ENCODE data around the gene DNAJA4. TPM values are rescaled to one million over a fixed set of nuclear protein-coding genes. Genes with fewer than 3 reads are reported as not detected.

DNAJA4 gene
- total and polyA plus RNA-seq, 3 experiments from 2014 or later: 12.3 to 35.3 (median 32.6) TPM

- POLR2A ChIA-PET: interaction anchor here (1.2 kb wide), 1 partner anchor 11 kb away, joined by 3 read pairs; no protein-coding TSS in a partner anchor
- Histone ChIP-seq H3K27ac (ENCODE audit: low read depth, low read length) (no peak overlapping the region), H3K4me1 (ENCODE audit: insufficient read depth, low read length) (peaks cover 14% of the 10 kb centered on the region), H3K9me3 (ENCODE audit: low read length) (no peaks in the 10 kb centered on the region), H3K27me3 (ENCODE audit: insufficient read depth, low read length, poor library complexity, severe bottlenecking) (no peaks in the 10 kb centered on the region), H3K4me3 (ENCODE audit: low read length) (no peak overlapping the region), H3K36me3 (ENCODE audit: insufficient read depth, low read length) (no peaks in the 10 kb centered on the region)
- H3K9me3 Mint-ChIP-seq: no peaks in the 10 kb centered on the region
- peak overlapping the region in 1 of 7 donors; percentile 15 for H3K4me3 Mint-ChIP-seq
- CTCF ChIA-PET: interaction anchor here (1.5 to 2.8 kb wide), 2 partner anchors 13 to 15 kb away, joined by 3 to 12 read pairs; no protein-coding TSS in a partner anchor
- peaks cover 0 to 19% (median 0%) of the 10 kb centered on the region in 3 donors for H3K36me3 Mint-ChIP-seq
- peaks cover 18 to 41% (median 32%) of the 10 kb centered on the region in 3 donors for H3K4me1 Mint-ChIP-seq
- no peaks in the 10 kb centered on the region for H3K27me3 Mint-ChIP-seq
- DNase-seq: no peak
- peak overlapping the region in 2 of 8 donors; percentile 79 to 90 for H3K27ac Mint-ChIP-seq
These were observed 2.4 kb downstream of the DNAJA4 start for GRCh38 chr15:78266806-78267205.

- no peak overlapping the region for H3K4me3 ChIP-seq (ENCODE audit: low read length)
- no peaks in the 10 kb centered on the region for H3K9me3 Mint-ChIP-seq
- no peak overlapping the region for H3K27ac ChIP-seq (ENCODE audit: low read depth, low read length)
- ChIA-PET CTCF (no interaction called here), POLR2A (interaction anchor here (1.0 kb wide), 1 partner anchor 10 kb away, joined by 3 read pairs; no protein-coding TSS in a partner anchor)
- DNase-seq: no peak
- peaks cover 15% of the 10 kb centered on the region for H3K36me3 ChIP-seq (ENCODE audit: insufficient read depth, low read length)
- H3K27ac Mint-ChIP-seq: no peak overlapping the region
- H3K27me3 ChIP-seq (ENCODE audit: insufficient read depth, low read length, poor library complexity, severe bottlenecking): no peaks in the 10 kb centered on the region
- H3K36me3 Mint-ChIP-seq: peaks cover 0 to 62% (median 6%) of the 10 kb centered on the region in 3 donors
- no peaks in the 10 kb centered on the region for H3K9me3 ChIP-seq (ENCODE audit: low read length)
- H3K4me3 Mint-ChIP-seq: no peak overlapping the region
- H3K4me1 Mint-ChIP-seq: peaks cover 5 to 17% (median 8%) of the 10 kb centered on the region in 3 donors
- H3K27me3 Mint-ChIP-seq: no peaks in the 10 kb centered on the region
- no peaks in the 10 kb centered on the region for H3K4me1 ChIP-seq (ENCODE audit: insufficient read depth, low read length)
These were observed 8.0 kb downstream of the DNAJA4 start for GRCh38 chr15:78272316-78272715.

- H3K4me1 Mint-ChIP-seq: peaks cover 3 to 14% (median 5%) of the 10 kb centered on the region in 3 donors
- no peaks in the 10 kb centered on the region for H3K27me3 Mint-ChIP-seq
- Histone ChIP-seq H3K4me1 (ENCODE audit: insufficient read depth, low read length) (no peaks in the 10 kb centered on the region), H3K27ac (ENCODE audit: low read depth, low read length) (no peak overlapping the region), H3K36me3 (ENCODE audit: insufficient read depth, low read length) (peaks cover 15% of the 10 kb centered on the region), H3K27me3 (ENCODE audit: insufficient read depth, low read length, poor library complexity, severe bottlenecking) (no peaks in the 10 kb centered on the region), H3K9me3 (ENCODE audit: low read length) (no peaks in the 10 kb centered on the region), H3K4me3 (ENCODE audit: low read length) (no peak overlapping the region)
- CTCF ChIA-PET: no interaction called here
- H3K36me3 Mint-ChIP-seq: peaks cover 0 to 66% (median 6%) of the 10 kb centered on the region in 3 donors
- no peak for DNase-seq
- H3K27ac Mint-ChIP-seq: peak overlapping the region in 2 of 8 donors; percentile 50 to 58
- POLR2A ChIA-PET: interaction anchor here (1.0 to 1.8 kb wide), 2 partner anchors 8 to 9 kb away, joined by 3 to 8 read pairs; partner anchors contain the start of gene DNAJA4
- H3K4me3 Mint-ChIP-seq: no peak overlapping the region
- H3K9me3 Mint-ChIP-seq: no peaks in the 10 kb centered on the region
These were observed 8.4 kb downstream of the DNAJA4 start for GRCh38 chr15:78272776-78273175.

- Mint-ChIP-seq H3K27ac (peak overlapping the region in 3 of 8 donors; percentile 15 to 82 (median 20)), H3K9me3 (no peaks in the 10 kb centered on the region), H3K4me3 (no peak overlapping the region), H3K4me1 (peaks cover 0 to 5% (median 0%) of the 10 kb centered on the region in 3 donors), H3K36me3 (peaks cover 0 to 83% (median 13%) of the 10 kb centered on the region in 3 donors), H3K27me3 (no peaks in the 10 kb centered on the region)
- Histone ChIP-seq H3K9me3 (ENCODE audit: low read length) (no peaks in the 10 kb centered on the region), H3K27ac (ENCODE audit: low read depth, low read length) (no peak overlapping the region), H3K36me3 (ENCODE audit: insufficient read depth, low read length) (peaks cover 18% of the 10 kb centered on the region), H3K27me3 (ENCODE audit: insufficient read depth, low read length, poor library complexity, severe bottlenecking) (no peaks in the 10 kb centered on the region), H3K4me1 (ENCODE audit: insufficient read depth, low read length) (no peaks in the 10 kb centered on the region), H3K4me3 (ENCODE audit: low read length) (no peak overlapping the region)
- POLR2A ChIA-PET: interaction anchor here (1.8 kb wide), 1 partner anchor 10 kb away, joined by 8 read pairs; the partner anchor contains the start of gene DNAJA4
- CTCF ChIA-PET: interaction anchor here (1.8 kb wide), 1 partner anchor 10 kb away, joined by 7 read pairs; the partner anchor contains the start of gene DNAJA4
- DNase-seq: no peak
These were observed 10.6 kb downstream of the DNAJA4 start for GRCh38 chr15:78274994-78275393.

- ChIA-PET POLR2A (no interaction called here), CTCF (no interaction called here)
- Mint-ChIP-seq H3K9me3 (no peaks in the 10 kb centered on the region), H3K4me1 (peaks cover 0 to 2% (median 0%) of the 10 kb centered on the region in 3 donors), H3K27ac (peak overlapping the region in 1 of 8 donors; percentile 65), H3K4me3 (no peak overlapping the region), H3K36me3 (peaks cover 0 to 85% (median 13%) of the 10 kb centered on the region in 3 donors), H3K27me3 (no peaks in the 10 kb centered on the region)
- H3K4me3 ChIP-seq (ENCODE audit: low read length): no peak overlapping the region
- DNase-seq: no peak
- H3K36me3 ChIP-seq (ENCODE audit: insufficient read depth, low read length): peaks cover 21% of the 10 kb centered on the region
- peak overlapping the region; percentile 31 for H3K27ac ChIP-seq (ENCODE audit: low read depth, low read length)
- H3K9me3 ChIP-seq (ENCODE audit: low read length): no peaks in the 10 kb centered on the region
- no peaks in the 10 kb centered on the region for H3K4me1 ChIP-seq (ENCODE audit: insufficient read depth, low read length)
- no peaks in the 10 kb centered on the region for H3K27me3 ChIP-seq (ENCODE audit: insufficient read depth, low read length, poor library complexity, severe bottlenecking)
These were observed 11.9 kb downstream of the DNAJA4 start for GRCh38 chr15:78276064-78276943.

- no peak for DNase-seq
- no peak overlapping the region for H3K4me3 ChIP-seq (ENCODE audit: low read length)
- H3K4me1 Mint-ChIP-seq: peaks cover 0 to 2% (median 0%) of the 10 kb centered on the region in 3 donors
- peaks cover 0 to 90% (median 7%) of the 10 kb centered on the region in 3 donors for H3K36me3 Mint-ChIP-seq
- peaks cover 10% of the 10 kb centered on the region for H3K36me3 ChIP-seq (ENCODE audit: insufficient read depth, low read length)
- ChIA-PET CTCF (interaction anchor here (3.5 kb wide), 1 partner anchor 15 kb away, joined by 12 read pairs; the partner anchor contains the start of gene DNAJA4), POLR2A (no interaction called here)
- no peak overlapping the region for H3K27ac ChIP-seq (ENCODE audit: low read depth, low read length)
- H3K27me3 Mint-ChIP-seq: no peaks in the 10 kb centered on the region
- H3K9me3 Mint-ChIP-seq: no peaks in the 10 kb centered on the region
- no peaks in the 10 kb centered on the region for H3K27me3 ChIP-seq (ENCODE audit: insufficient read depth, low read length, poor library complexity, severe bottlenecking)
- no peaks in the 10 kb centered on the region for H3K9me3 ChIP-seq (ENCODE audit: low read length)
- peak overlapping the region in 4 of 8 donors; percentile 12 to 66 (median 26) for H3K27ac Mint-ChIP-seq
- no peaks in the 10 kb centered on the region for H3K4me1 ChIP-seq (ENCODE audit: insufficient read depth, low read length)
- no peak overlapping the region for H3K4me3 Mint-ChIP-seq
These were observed 16.1 kb downstream of the DNAJA4 start for GRCh38 chr15:78280319-78281072.

- Mint-ChIP-seq H3K4me1 (peaks cover 0 to 6% (median 5%) of the 10 kb centered on the region in 3 donors), H3K36me3 (peaks cover 3 to 94% (median 14%) of the 10 kb centered on the region in 3 donors), H3K9me3 (no peaks in the 10 kb centered on the region), H3K27ac (peak overlapping the region in 2 of 8 donors; percentile 43 to 48), H3K4me3 (no peak overlapping the region), H3K27me3 (peaks cover 0 to 2% of the 10 kb centered on the region in 2 donors)
- CTCF ChIA-PET: no interaction called here
- Histone ChIP-seq H3K9me3 (ENCODE audit: low read length) (no peaks in the 10 kb centered on the region), H3K27me3 (ENCODE audit: insufficient read depth, low read length, poor library complexity, severe bottlenecking) (no peaks in the 10 kb centered on the region), H3K36me3 (ENCODE audit: insufficient read depth, low read length) (peaks cover 19% of the 10 kb centered on the region), H3K4me1 (ENCODE audit: insufficient read depth, low read length) (no peaks in the 10 kb centered on the region), H3K4me3 (ENCODE audit: low read length) (no peak overlapping the region), H3K27ac (ENCODE audit: low read depth, low read length) (no peak overlapping the region)
- POLR2A ChIA-PET: interaction anchor here (0.9 kb wide), 1 partner anchor 10 kb away, joined by 3 read pairs; no protein-coding TSS in a partner anchor
- no peak for DNase-seq
These were observed 18.0 kb downstream of the DNAJA4 start for GRCh38 chr15:78282324-78282723.

Data from CD8-positive, alpha-beta memory T cell (primary cell).